ENCODE results near the gene PIAS1. TPM values are rescaled to one million over a fixed set of nuclear protein-coding genes. Genes with fewer than 3 reads are reported as not detected.

The PIAS1 gene
- total and polyA plus RNA-seq, 2 donors (not counting 1 experiment from before 2014, with no cell fraction given) = 28.8 to 87.3 TPM

GRCh38 chr15:68080783-68081182 is 26.7 kb downstream of the PIAS1 start:
- DNase-seq (no peak), ATAC-seq (ENCODE audit: low read depth) (no peak)
- no peaks in the 10 kb centered on the region for H3K9me3 Mint-ChIP-seq (ENCODE audit: insufficient read depth)
- no peaks in the 10 kb centered on the region for H3K27me3 ChIP-seq (replicated peaks in 1 of 4; ENCODE audit: control extremely low read depth in 1 of 4, control insufficient read depth in 3 of 4, insufficient read depth in 4 of 4, low read length in 3 of 4)
- no peaks in the 10 kb centered on the region for H3K9me3 ChIP-seq (ENCODE audit: control extremely low read depth in 1 of 3, control insufficient read depth in 2 of 3, insufficient read depth in 1 of 3, low read length in 2 of 3)
- no peak overlapping the region for H3K27ac Mint-ChIP-seq
- POLR2A ChIA-PET = no interaction called here
- peaks cover 99% of the 10 kb centered on the region for H3K79me2 ChIP-seq (ENCODE audit: control insufficient read depth, insufficient read depth, low read length)
- no peak overlapping the region for H3K4me3 ChIP-seq (ENCODE audit: control extremely low read depth in 1 of 5, extremely low read depth in 1 of 5, insufficient read depth in 1 of 5, low read depth in 2 of 5, low read length in 4 of 5)
- H2AFZ ChIP-seq (ENCODE audit: insufficient read depth, low read depth, low read length, poor library complexity, severe bottlenecking) = no peak overlapping the region
- intact Hi-C loops (cut with micrococcal nuclease) = no loop called here
- peaks cover 1 to 7% of the 10 kb centered on the region in 2 experiments for H3K36me3 ChIP-seq (replicated peaks in 1 of 2; ENCODE audit: control extremely low read depth in 1 of 2, control insufficient read depth in 1 of 2, extremely low read depth in 1 of 2, insufficient read depth in 2 of 2, low read length in 1 of 2)
- CTCF ChIA-PET = interaction anchor here (0.7 kb wide), 1 partner anchor 101 kb away, joined by 3 read pairs; no protein-coding TSS in a partner anchor
- no peak overlapping the region for H3K9ac ChIP-seq (ENCODE audit: low read length)
- H3K4me1 ChIP-seq (ENCODE audit: control insufficient read depth in 2 of 2, insufficient read depth in 2 of 2, low read length in 2 of 2) = peaks cover 12 to 36% of the 10 kb centered on the region in 2 donors
- H3K27me3 Mint-ChIP-seq = no peaks in the 10 kb centered on the region
- H3K4me3 Mint-ChIP-seq = no peak overlapping the region
- H3K4me2 ChIP-seq (replicated peaks; ENCODE audit: low read depth, low read length, poor library complexity, severe bottlenecking) = peak overlapping the region; percentile 12
- H4K20me1 ChIP-seq (ENCODE audit: control insufficient read depth, insufficient read depth, low read length, poor library complexity, severe bottlenecking) = peaks cover 93% of the 10 kb centered on the region
- WGBS (ENCODE audit: insufficient coverage) = no CpG with 5 or more reads among the region's 3 CpGs
- TF ChIP-seq EZH2 (IDR thresholded peaks at IDR 0.05; ENCODE audit: borderline replicate concordance, insufficient read depth, low read depth, low read length, poor library complexity, severe bottlenecking) (no peak), CTCF (IDR thresholded peaks at IDR 0.05) (no peak)
- H3K27ac ChIP-seq (ENCODE audit: low read length in 2 of 2) = peak overlapping the region in 1 of 2 donors; percentile 14
- H3K4me1 Mint-ChIP-seq = peaks cover 73% of the 10 kb centered on the region

GRCh38 chr15:68081869-68082505 is 27.9 kb downstream of the PIAS1 start:
- Histone ChIP-seq H2AFZ (ENCODE audit: insufficient read depth, low read depth, low read length, poor library complexity, severe bottlenecking) (no peak overlapping the region), H3K79me2 (ENCODE audit: control insufficient read depth, insufficient read depth, low read length) (peaks cover 97% of the 10 kb centered on the region), H3K36me3 (replicated peaks in 1 of 2; ENCODE audit: control extremely low read depth in 1 of 2, control insufficient read depth in 1 of 2, extremely low read depth in 1 of 2, insufficient read depth in 2 of 2, low read length in 1 of 2) (peaks cover 1 to 14% of the 10 kb centered on the region in 2 experiments), H3K4me1 (ENCODE audit: control insufficient read depth in 2 of 2, insufficient read depth in 2 of 2, low read length in 2 of 2) (peaks cover 12 to 35% of the 10 kb centered on the region in 2 donors), H3K9ac (ENCODE audit: low read length) (no peak overlapping the region), H3K9me3 (ENCODE audit: control extremely low read depth in 1 of 3, control insufficient read depth in 2 of 3, insufficient read depth in 1 of 3, low read length in 2 of 3) (no peaks in the 10 kb centered on the region), H3K4me3 (ENCODE audit: control extremely low read depth in 1 of 5, extremely low read depth in 1 of 5, insufficient read depth in 1 of 5, low read depth in 2 of 5, low read length in 4 of 5) (no peak overlapping the region), H4K20me1 (ENCODE audit: control insufficient read depth, insufficient read depth, low read length, poor library complexity, severe bottlenecking) (peaks cover 92% of the 10 kb centered on the region), H3K27ac (ENCODE audit: low read length in 2 of 2) (peak overlapping the region in 1 of 2 donors; percentile 32), H3K4me2 (replicated peaks; ENCODE audit: low read depth, low read length, poor library complexity, severe bottlenecking) (peak overlapping the region; percentile 12), H3K27me3 (replicated peaks in 1 of 4; ENCODE audit: control extremely low read depth in 1 of 4, control insufficient read depth in 3 of 4, insufficient read depth in 4 of 4, low read length in 3 of 4) (no peaks in the 10 kb centered on the region)
- WGBS (ENCODE audit: insufficient coverage) = 0% methylated on average over 1 of the region's 4 CpGs
- ATAC-seq (ENCODE audit: low read depth) (no peak), DNase-seq (peak; percentile 17)
- ChIA-PET POLR2A (interaction anchor here (0.7 kb wide), 1 partner anchor 48 kb away, joined by 3 read pairs; no protein-coding TSS in a partner anchor), CTCF (no interaction called here)
- no peaks in the 10 kb centered on the region for H3K27me3 Mint-ChIP-seq
- no peak overlapping the region for H3K4me3 Mint-ChIP-seq
- intact Hi-C loops (cut with micrococcal nuclease) = no loop called here
- H3K27ac Mint-ChIP-seq = peak overlapping the region; percentile 1
- peaks cover 65% of the 10 kb centered on the region for H3K4me1 Mint-ChIP-seq
- no peak for TF ChIP-seq EZH2 (IDR thresholded peaks at IDR 0.05; ENCODE audit: borderline replicate concordance, insufficient read depth, low read depth, low read length, poor library complexity, severe bottlenecking)
- no peak for TF ChIP-seq CTCF (IDR thresholded peaks at IDR 0.05)
- no peaks in the 10 kb centered on the region for H3K9me3 Mint-ChIP-seq (ENCODE audit: insufficient read depth)
